ENCODE data around the gene SELENOV. TPM values are rescaled to one million over a fixed set of nuclear protein-coding genes. Genes with fewer than 3 reads are reported as not detected.

SELENOV gene
- polyA plus RNA-seq, 3 donors: not detected

DNA sequence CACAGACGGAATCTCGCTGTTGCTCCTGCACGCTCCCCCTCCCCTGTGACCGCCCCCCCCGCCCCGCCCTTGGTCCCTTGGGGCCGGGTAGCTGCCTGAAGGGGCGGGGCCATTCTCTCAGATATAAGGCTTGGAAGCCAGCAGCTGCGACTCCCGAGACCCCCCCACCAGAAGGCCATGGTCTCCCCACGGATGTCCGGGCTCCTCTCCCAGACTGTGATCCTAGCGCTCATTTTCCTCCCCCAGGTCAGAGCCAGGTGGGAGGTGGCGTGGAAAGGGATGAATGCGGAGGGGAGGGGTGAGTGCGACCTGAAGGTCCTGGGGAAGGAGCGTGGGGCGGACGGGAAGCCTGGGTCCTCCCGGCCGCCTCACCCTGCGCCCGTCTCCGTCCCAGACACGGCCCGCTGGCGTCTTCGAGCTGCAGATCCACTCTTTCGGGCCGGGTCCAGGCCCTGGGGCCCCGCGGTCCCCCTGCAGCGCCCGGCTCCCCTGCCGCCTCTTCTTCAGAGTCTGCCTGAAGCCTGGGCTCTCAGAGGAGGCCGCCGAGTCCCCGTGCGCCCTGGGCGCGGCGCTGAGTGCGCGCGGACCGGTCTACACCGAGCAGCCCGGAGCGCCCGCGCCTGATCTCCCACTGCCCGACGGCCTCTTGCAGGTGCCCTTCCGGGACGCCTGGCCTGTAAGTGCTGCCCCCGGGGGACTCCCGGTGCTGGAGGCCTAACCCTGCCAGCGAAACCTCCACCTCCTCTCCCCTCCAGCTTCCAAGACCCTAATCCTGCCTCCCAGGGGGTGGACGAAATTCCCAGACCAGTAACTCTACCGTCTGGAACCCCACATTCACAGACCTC lies 15.9 kb upstream of the SELENOV start, which contains the start of gene DLL3:
Gene DLL3, plus strand, starts transcription at position 150 of the 845 bp plus-strand sequence. Its CDS starts 28 bp downstream, at position 178.
- Histone ChIP-seq H2AFZ (ENCODE audit: insufficient read depth, low read depth, low read length, poor library complexity, severe bottlenecking) (peak within 1 kb of the TSS; percentile 30), H4K20me1 (ENCODE audit: insufficient read depth, low read length) (no peaks in the 10 kb centered on the region), H3K36me3 (replicated peaks in 1 of 2; ENCODE audit: control insufficient read depth in 1 of 2, insufficient read depth in 2 of 2, low read length in 2 of 2) (no peaks in the 10 kb centered on the region), H3K9me3 (replicated peaks in 1 of 2; ENCODE audit: control insufficient read depth in 1 of 2, insufficient read depth in 1 of 2, low read length in 2 of 2) (peaks cover 0 to 7% of the 10 kb centered on the region in 2 donors), H3K4me2 (replicated peaks; ENCODE audit: extremely low read depth, low read length, poor library complexity, severe bottlenecking) (no peak within 1 kb of the TSS), H3K9ac (ENCODE audit: insufficient read depth, low read length, poor library complexity, severe bottlenecking) (no peak within 1 kb of the TSS), H3K4me3 (replicated peaks in 1 of 3; ENCODE audit: low read depth in 2 of 3, low read length in 3 of 3) (no peak within 1 kb of the TSS), H3K4me1 (ENCODE audit: control insufficient read depth in 1 of 2, insufficient read depth in 2 of 2, low read length in 2 of 2) (peaks cover 5% of the 10 kb centered on the region in 2 donors), H3K27me3 (ENCODE audit: control insufficient read depth in 2 of 2, insufficient read depth in 2 of 2, low read length in 2 of 2) (peaks cover 30 to 61% of the 10 kb centered on the region in 2 donors), H3K27ac (ENCODE audit: low read depth in 1 of 2, low read length in 2 of 2) (no peak within 1 kb of the TSS), H3K79me2 (ENCODE audit: insufficient read depth, low read length) (no peaks in the 10 kb centered on the region)
- H3K4me3 Mint-ChIP-seq: peak within 1 kb of the TSS; percentile 34 to 86
- H3K36me3 Mint-ChIP-seq: peaks cover 0 to 11% of the 10 kb centered on the region in 2 donors
- intact Hi-C loops (cut with micrococcal nuclease): loop anchor here in 1 of 2 donors (10.0 kb wide), 1 partner anchor 176 kb away; no protein-coding TSS in a partner anchor
- peak within 1 kb of the TSS in 2 of 7 donors; percentile 16 to 33 for H3K27ac Mint-ChIP-seq
- H3K9me3 Mint-ChIP-seq: peaks cover 0 to 26% (median 7%) of the 10 kb centered on the region in 7 donors
- peaks cover 72 to 78% (median 73%) of the 10 kb centered on the region in 3 donors for H3K27me3 Mint-ChIP-seq (ENCODE audit: low read depth in 3 of 3)
- no peak for DNase-seq
- peaks cover 11% of the 10 kb centered on the region for H3K4me1 Mint-ChIP-seq
- TF ChIP-seq, protein P1, sequence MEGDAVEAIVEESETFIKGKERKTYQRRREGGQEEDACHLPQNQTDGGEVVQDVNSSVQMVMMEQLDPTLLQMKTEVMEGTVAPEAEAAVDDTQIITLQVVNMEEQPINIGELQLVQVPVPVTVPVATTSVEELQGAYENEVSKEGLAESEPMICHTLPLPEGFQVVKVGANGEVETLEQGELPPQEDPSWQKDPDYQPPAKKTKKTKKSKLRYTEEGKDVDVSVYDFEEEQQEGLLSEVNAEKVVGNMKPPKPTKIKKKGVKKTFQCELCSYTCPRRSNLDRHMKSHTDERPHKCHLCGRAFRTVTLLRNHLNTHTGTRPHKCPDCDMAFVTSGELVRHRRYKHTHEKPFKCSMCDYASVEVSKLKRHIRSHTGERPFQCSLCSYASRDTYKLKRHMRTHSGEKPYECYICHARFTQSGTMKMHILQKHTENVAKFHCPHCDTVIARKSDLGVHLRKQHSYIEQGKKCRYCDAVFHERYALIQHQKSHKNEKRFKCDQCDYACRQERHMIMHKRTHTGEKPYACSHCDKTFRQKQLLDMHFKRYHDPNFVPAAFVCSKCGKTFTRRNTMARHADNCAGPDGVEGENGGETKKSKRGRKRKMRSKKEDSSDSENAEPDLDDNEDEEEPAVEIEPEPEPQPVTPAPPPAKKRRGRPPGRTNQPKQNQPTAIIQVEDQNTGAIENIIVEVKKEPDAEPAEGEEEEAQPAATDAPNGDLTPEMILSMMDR (IDR thresholded peaks at IDR 0.05): no peak
- 2% methylated on average over 51 of the region's 60 CpGs for WGBS (ENCODE audit: insufficient coverage)

DNA sequence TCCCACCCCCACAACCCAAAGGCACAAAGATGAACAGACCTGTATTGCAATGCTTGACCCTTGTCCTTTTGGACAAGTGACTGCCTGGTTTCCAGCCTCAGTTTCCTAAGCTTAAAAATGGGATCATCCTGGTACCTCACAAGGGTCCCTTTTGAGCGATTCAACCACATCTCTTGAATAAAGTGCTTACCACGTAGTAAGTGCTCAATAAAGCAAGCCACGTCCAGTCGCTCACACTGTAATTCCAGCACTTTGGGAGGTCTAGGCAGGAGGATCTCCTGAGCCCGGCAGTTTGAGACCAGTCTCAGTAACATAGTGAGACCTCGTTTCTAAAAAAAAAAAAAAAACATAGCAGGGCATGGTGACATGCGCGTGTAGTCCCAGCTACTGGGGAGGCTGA lies 15.0 kb upstream of the SELENOV start:
- H3K9ac ChIP-seq (ENCODE audit: insufficient read depth, low read length, poor library complexity, severe bottlenecking): no peak overlapping the region
- Mint-ChIP-seq H3K9me3 (peaks cover 0 to 26% (median 8%) of the 10 kb centered on the region in 7 donors), H3K36me3 (peaks cover 0 to 11% of the 10 kb centered on the region in 2 donors), H3K27me3 (ENCODE audit: low read depth in 3 of 3) (peaks cover 72 to 87% (median 74%) of the 10 kb centered on the region in 3 donors), H3K4me1 (peaks cover 11% of the 10 kb centered on the region), H3K27ac (no peak overlapping the region), H3K4me3 (peak overlapping the region in 1 of 2 donors; percentile 59)
- peaks cover 0 to 7% of the 10 kb centered on the region in 2 donors for H3K9me3 ChIP-seq (replicated peaks in 1 of 2; ENCODE audit: control insufficient read depth in 1 of 2, insufficient read depth in 1 of 2, low read length in 2 of 2)
- WGBS (ENCODE audit: insufficient coverage): 75% methylated on average over 4 of the region's 8 CpGs
- no peaks in the 10 kb centered on the region for H4K20me1 ChIP-seq (ENCODE audit: insufficient read depth, low read length)
- H3K4me2 ChIP-seq (replicated peaks; ENCODE audit: extremely low read depth, low read length, poor library complexity, severe bottlenecking): no peak overlapping the region
- DNase-seq: no peak
- no peak overlapping the region for H3K4me3 ChIP-seq (replicated peaks in 1 of 3; ENCODE audit: low read depth in 2 of 3, low read length in 3 of 3)
- intact Hi-C loops (cut with micrococcal nuclease): loop anchor here in 1 of 2 donors (10.0 kb wide), 1 partner anchor 175 kb away; no protein-coding TSS in a partner anchor
- H3K79me2 ChIP-seq (ENCODE audit: insufficient read depth, low read length): no peaks in the 10 kb centered on the region
- no peak overlapping the region for H2AFZ ChIP-seq (ENCODE audit: insufficient read depth, low read depth, low read length, poor library complexity, severe bottlenecking)
- H3K27ac ChIP-seq (ENCODE audit: low read depth in 1 of 2, low read length in 2 of 2): no peak overlapping the region
- H3K36me3 ChIP-seq (replicated peaks in 1 of 2; ENCODE audit: control insufficient read depth in 1 of 2, insufficient read depth in 2 of 2, low read length in 2 of 2): no peaks in the 10 kb centered on the region
- H3K4me1 ChIP-seq (ENCODE audit: control insufficient read depth in 1 of 2, insufficient read depth in 2 of 2, low read length in 2 of 2): peaks cover 5% of the 10 kb centered on the region in 2 donors
- H3K27me3 ChIP-seq (ENCODE audit: control insufficient read depth in 2 of 2, insufficient read depth in 2 of 2, low read length in 2 of 2): peaks cover 30 to 67% of the 10 kb centered on the region in 2 donors
- TF ChIP-seq, protein P1 (IDR thresholded peaks at IDR 0.05): no peak
